HAP-1 (cell line): Measurements from ENCODE around the gene PIGW.

ENCODE experiments used
- DNase-seq, 2 experiments: peaks; one replicate each; pipeline ENCODE4 v3.0.0-alpha.2; 2016 to 2020; ENCODE audit warnings: low spot score in 2 of 2
- H3K27me3 ChIP-seq: fragments of 250-450 bp; sonication (Bioruptor Pico); 2 replicates; pipeline ENCODE4 v1.5.1; 2020; ENCODE audit warnings: low read depth, mild to moderate bottlenecking, moderate library complexity
- H3K36me3 ChIP-seq: fragments of 250-450 bp; sonication (Bioruptor Pico); replicated peaks from 2 replicates; pipeline ENCODE4 v1.5.1; 2020; ENCODE audit warnings: mild to moderate bottlenecking
- H3K4me1 ChIP-seq: fragments of 250-450 bp; sonication (Bioruptor Pico); 2 replicates; pipeline ENCODE4 v1.5.1; 2020; ENCODE audit warnings: mild to moderate bottlenecking
- H3K4me3 ChIP-seq: fragments of 250-450 bp; sonication (Bioruptor Pico); 2 replicates; pipeline ENCODE4 v1.5.1; 2020; ENCODE audit warnings: mild to moderate bottlenecking, moderate library complexity
- H3K9me3 ChIP-seq: fragments of 250-450 bp; sonication (Bioruptor Pico); 2 replicates; pipeline ENCODE4 v1.5.1; 2020; ENCODE audit warnings: mild to moderate bottlenecking, moderate library complexity
- in situ Hi-C: fragments of 300-500 bp; cut with MboI; formaldehyde crosslinking; loops from 3 replicates; pipeline ENCODE4 v1.14.3; 2020; ENCODE audit warnings: low sequenced_read_pairs, inconsistent platforms, mixed read lengths

Gene PIGW

DNA sequence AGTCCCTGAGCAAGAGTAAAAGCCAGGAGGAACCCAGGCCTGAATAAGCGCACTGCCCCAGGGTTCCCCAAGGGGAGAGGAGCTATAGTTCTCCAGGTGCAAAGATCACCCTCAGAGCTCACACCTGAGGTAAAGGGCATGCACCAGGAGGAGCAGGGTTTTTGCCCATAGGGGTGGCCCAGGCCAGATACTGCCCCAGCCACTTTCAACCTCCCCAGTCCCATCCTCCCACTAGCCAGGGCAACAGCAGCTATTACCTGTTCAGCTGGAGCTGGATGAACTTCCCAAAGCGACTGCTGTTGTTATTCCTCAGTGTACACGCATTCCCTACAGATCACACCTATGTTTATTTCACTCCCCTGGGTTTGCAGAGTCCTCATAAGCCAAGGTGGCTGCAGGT is 19.9 kb upstream of the PIGW start:
- Histone ChIP-seq H3K36me3 (peaks cover 84% of the 10 kb centered on the region), H3K4me1 (no peaks in the 10 kb centered on the region), H3K9me3 (no peaks in the 10 kb centered on the region)

DNA sequence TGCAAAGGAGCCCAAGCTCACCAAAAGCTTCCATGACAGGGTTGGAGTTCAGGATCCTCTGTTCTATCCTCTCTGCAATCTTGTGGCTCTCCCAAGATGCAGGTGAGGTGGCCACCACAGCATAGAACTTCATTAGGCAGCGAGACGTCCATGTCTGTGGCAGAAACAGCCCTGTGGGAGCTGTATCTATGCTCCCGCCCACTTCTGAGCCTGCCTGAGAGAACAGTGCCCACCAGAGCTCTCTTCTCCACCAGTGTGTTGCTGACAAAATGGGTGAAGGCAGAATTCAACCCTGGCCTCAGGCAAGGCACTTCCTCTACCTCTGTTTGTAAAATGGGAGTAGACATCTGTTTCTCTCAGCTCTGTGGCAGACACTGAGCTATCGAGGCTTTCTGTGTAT is 18.9 kb upstream of the PIGW start:
- in situ Hi-C loops = loop anchor here (25.0 kb wide), 1 partner anchor 679 kb away; no protein-coding TSS in a partner anchor
- peaks cover under 1% of the 10 kb centered on the region; the same call in 1 of the 2 replicates for H3K4me1 ChIP-seq
- H3K36me3 ChIP-seq = peaks cover 86% of the 10 kb centered on the region

More for the DNA sequence above, 19.9 kb upstream of the PIGW start:
- in situ Hi-C loops = loop anchor here (25.0 kb wide), 1 partner anchor 678 kb away; no protein-coding TSS in a partner anchor
- no peaks in the 10 kb centered on the region for H3K27me3 ChIP-seq
- H3K4me3 ChIP-seq = no peak overlapping the region
- no peak for DNase-seq

DNA sequence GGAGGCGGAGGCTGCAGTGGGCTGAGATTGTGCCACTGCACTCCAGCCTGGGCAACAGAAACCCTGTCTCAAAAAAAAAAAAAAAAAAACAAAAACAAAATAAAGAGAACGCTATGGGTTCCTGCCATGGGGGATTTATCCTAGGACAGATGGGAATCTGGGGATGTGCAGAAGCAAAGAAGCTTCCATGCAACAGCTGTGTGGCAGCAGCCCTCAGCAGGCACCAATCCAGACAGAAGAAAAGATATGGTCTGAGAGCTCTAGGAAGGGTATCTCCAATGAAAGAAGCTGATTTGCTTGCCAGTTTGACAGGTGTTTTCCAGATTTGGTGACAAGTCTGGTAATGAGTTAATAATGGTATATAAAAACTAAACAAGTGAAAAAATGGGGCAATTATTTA is 11.7 kb upstream of the PIGW start:
- Histone ChIP-seq H3K9me3 (no peaks in the 10 kb centered on the region), H3K4me3 (no peak overlapping the region), H3K27me3 (no peaks in the 10 kb centered on the region), H3K4me1 (peaks cover 4% of the 10 kb centered on the region; the same call in 1 of the 2 replicates), H3K36me3 (peaks cover 86% of the 10 kb centered on the region)
- in situ Hi-C loops = loop anchor here (25.0 kb wide), 1 partner anchor 686 kb away; no protein-coding TSS in a partner anchor
- DNase-seq = no peak

More for the DNA sequence above, 18.9 kb upstream of the PIGW start:
- H3K4me3 ChIP-seq = no peak overlapping the region
- H3K27me3 ChIP-seq = no peaks in the 10 kb centered on the region
- H3K9me3 ChIP-seq = no peaks in the 10 kb centered on the region
- no peak for DNase-seq

- H3K27me3 ChIP-seq = no peaks in the 10 kb centered on the region
- no peaks in the 10 kb centered on the region for H3K9me3 ChIP-seq
- H3K4me3 ChIP-seq = no peak overlapping the region
- peaks cover 88% of the 10 kb centered on the region for H3K36me3 ChIP-seq
- DNase-seq = no peak
- in situ Hi-C loops = loop anchor here (25.0 kb wide), 1 partner anchor 687 kb away; no protein-coding TSS in a partner anchor
- peaks cover 4% of the 10 kb centered on the region; the same call in 1 of the 2 replicates for H3K4me1 ChIP-seq
Observed at GRCh38 chr17:36524428-36524876, 10.3 kb upstream of the PIGW start.

GRCh38 chr17:36525113-36525512 is 9.7 kb upstream of the PIGW start:
- H3K36me3 ChIP-seq = peaks cover 88% of the 10 kb centered on the region
- H3K4me3 ChIP-seq = no peak overlapping the region
- no peaks in the 10 kb centered on the region for H3K27me3 ChIP-seq
- H3K4me1 ChIP-seq = peaks cover 4% of the 10 kb centered on the region; the same call in 1 of the 2 replicates
- no peak for DNase-seq
- H3K9me3 ChIP-seq = no peaks in the 10 kb centered on the region
- in situ Hi-C loops = no loop called here

DNA sequence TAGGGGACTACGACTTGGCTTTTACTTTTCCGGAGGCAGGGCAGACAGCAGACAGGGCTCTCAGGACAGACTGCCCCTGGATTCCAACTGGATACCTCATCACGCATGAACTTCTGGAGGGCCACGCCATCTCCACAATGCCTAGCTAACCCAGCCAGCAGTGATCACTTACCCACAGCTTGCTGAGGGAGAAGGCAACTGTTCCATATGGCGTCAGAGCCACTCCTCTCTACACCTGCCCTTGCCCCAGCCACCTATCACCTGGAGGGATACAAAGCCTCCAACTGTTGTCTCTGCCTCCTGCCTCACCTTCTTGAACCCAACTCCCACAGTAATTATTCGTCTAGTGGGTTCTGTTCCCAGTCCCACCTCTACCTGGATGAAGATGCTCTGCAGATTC is 8.9 kb upstream of the PIGW start:
- in situ Hi-C loops = no loop called here
- no peaks in the 10 kb centered on the region for H3K27me3 ChIP-seq
- H3K9me3 ChIP-seq = no peaks in the 10 kb centered on the region
- no peak overlapping the region for H3K4me3 ChIP-seq
- peaks cover 84% of the 10 kb centered on the region for H3K36me3 ChIP-seq
- DNase-seq = no peak
- H3K4me1 ChIP-seq = peaks cover 3% of the 10 kb centered on the region; the same call in 1 of the 2 replicates

DNA sequence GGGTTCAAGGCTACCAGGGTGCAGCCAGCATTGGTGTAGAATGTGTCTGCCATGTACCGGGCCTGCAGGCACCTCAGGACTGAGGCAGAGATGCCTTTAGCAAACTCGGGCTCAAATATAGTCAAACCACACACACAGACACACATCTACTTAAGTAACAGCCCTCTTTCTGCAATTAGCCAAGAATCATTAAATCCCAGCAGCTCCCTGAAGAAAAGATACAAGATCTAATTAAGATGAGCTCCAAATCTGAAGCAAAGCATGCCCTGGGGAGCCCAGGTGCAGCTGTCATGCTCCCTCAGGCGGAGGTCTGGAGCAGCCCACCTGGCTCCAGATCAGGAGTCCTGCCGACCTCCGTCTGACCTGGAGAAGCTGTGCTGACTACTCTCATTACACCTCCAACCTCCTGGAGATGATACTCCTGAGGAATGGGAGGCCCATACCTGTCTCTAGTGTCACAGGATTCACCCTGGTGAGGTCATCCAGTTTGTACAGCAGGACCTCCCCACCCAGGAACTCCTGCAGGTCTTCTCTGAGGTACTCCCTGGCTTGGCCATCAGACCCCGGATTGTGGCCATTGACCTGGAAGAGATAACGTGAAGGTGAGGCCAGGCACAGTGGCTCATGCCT is 7.1 kb upstream of the PIGW start:
- no peaks in the 10 kb centered on the region for H3K9me3 ChIP-seq
- peaks cover 88% of the 10 kb centered on the region for H3K36me3 ChIP-seq
- H3K4me3 ChIP-seq = no peak overlapping the region
- no peaks in the 10 kb centered on the region; the same call in 1 of the 2 replicates for H3K4me1 ChIP-seq
- DNase-seq = no peak
- in situ Hi-C loops = no loop called here
- no peaks in the 10 kb centered on the region for H3K27me3 ChIP-seq

DNA sequence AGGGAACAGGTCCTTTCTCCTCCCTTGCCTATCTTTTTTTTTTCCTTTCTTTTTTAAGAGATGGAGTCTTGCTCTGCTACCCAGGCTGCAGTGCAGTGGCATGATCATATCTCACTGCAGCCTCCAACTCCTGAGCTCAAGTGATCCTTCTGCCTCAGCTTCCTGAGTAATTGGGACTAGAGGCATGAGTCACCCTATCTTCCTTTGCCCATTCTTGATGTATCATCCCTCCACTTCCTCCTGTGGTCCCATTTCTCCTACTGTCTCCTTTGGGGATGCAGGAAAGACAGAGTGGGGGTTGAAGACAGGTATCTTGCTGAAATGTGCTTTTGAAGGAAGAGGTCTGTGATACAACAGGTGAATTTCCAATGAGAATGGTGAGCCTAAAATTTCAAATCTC is 5.7 kb upstream of the PIGW start:
- DNase-seq = no peak
- Histone ChIP-seq H3K4me3 (no peak overlapping the region), H3K9me3 (no peaks in the 10 kb centered on the region), H3K36me3 (peaks cover 89% of the 10 kb centered on the region), H3K4me1 (peaks cover 7% of the 10 kb centered on the region; the same call in 1 of the 2 replicates), H3K27me3 (no peaks in the 10 kb centered on the region)
- in situ Hi-C loops = no loop called here

DNA sequence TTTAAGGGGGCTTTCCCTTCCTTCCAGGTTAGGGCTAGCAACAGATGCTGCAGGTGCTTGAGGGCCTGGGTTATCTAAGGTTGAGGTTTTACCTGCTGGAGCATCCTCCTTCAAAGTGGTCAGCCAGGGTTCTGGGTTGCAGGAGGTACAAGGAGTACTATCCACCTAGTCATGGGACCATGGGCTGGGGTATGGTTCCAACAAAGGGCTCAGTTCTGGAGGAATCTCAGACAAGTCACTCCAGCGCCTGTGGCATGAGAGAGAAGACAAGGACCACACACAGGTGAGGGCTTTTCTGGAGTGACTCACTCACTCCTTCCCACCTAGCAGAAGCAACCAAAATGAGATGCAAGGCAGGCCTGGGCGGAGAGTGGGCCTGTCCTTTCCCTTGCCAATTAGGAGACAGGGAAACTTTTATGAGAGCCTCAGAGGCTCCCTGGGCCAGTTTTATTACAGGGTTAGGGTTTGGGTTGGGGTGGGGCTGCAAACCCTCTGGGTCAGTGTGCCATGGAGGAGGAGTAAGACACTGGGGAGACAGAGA is 2.3 kb upstream of the PIGW start:
- 0 out of 2 replicates have a peak, but pooled peaks cover 4% of the 10 kb centered on the region for H3K9me3 ChIP-seq
- in situ Hi-C loops = no loop called here
- peaks cover 12% of the 10 kb centered on the region for H3K4me1 ChIP-seq
- peaks cover 68% of the 10 kb centered on the region for H3K36me3 ChIP-seq
- DNase-seq = no peak
- H3K27me3 ChIP-seq = no peaks in the 10 kb centered on the region
- no peak overlapping the region for H3K4me3 ChIP-seq

DNA sequence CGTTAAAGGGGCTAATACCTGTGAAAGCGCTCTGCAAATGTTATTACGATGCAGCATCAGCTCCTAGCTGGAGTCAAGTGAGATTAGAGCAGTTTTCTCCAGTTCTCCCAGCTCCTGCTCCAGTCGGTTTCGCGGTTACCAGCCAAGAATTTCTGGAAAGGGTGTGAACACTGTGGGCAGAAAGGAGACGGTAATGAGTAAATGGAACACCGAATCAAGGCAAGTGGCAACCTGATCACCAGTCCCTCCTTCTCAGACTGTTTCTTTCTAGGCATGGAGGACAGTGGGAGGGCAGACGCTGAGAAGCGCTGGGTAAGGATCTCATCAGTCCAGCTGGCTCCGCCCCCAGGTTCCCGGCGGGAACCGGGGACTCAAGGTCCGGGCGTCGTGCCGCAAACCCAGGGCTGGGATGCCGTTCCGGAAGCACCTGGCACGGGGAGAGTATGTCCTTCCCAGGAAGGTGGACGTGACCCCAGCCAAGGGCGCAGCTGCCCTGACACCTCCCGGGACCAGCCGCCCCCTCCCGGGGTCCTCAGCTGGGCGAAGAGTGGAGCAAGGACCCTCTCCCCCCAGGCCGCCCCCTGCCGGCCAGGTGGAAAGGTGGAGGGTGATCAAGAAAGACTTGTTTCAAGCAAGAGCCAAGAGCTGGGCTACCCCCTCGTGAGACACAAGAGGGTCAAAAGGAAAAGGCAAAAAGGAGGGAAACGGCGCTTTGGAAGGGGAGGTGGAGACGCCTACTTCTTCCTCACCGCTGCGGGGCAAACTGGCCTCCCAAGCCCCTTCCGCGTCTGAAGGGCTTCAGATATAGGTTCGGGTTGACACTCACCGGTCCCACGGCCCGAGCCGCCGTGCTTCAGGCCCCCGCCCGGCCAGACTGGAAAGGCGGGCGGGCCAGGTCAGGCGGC is 600 bp upstream of the PIGW start:
- H3K36me3 ChIP-seq = peaks cover 69% of the 10 kb centered on the region
- H3K27me3 ChIP-seq = no peaks in the 10 kb centered on the region
- H3K4me1 ChIP-seq = peaks cover 12% of the 10 kb centered on the region
- peak overlapping the region; percentile 61 for H3K4me3 ChIP-seq
- in situ Hi-C loops = no loop called here
- DNase-seq = peak; percentile 62 to 87
- H3K9me3 ChIP-seq = 0 out of 2 replicates have a peak, but pooled peaks cover 4% of the 10 kb centered on the region

DNA sequence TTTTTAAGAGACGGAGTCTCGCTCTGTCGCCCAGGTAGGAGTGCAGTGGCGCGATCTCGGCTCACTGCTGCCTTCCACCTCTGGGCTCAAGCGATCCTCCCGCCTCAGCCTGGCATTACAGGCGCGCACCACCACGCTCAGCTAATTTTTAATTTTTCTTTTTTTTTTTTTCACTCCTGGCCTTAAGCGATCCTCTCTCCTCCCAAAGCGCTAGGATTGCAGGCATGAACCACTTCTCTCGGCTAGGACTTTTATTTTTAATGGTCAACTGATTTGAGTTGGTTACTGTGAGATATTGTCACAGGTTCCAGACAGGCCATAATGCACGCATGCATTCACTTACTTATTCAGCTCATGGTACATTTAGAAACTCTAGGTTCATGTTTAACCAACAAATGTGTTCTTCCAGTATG is 888 bp downstream of the PIGW start:
- peaks cover 59% of the 10 kb centered on the region for H3K36me3 ChIP-seq
- H3K27me3 ChIP-seq = no peaks in the 10 kb centered on the region
- peak overlapping the region; percentile 61 for H3K4me3 ChIP-seq
- in situ Hi-C loops = no loop called here
- H3K9me3 ChIP-seq = 0 out of 2 replicates have a peak, but pooled peaks cover 4% of the 10 kb centered on the region
- no peak for DNase-seq
- H3K4me1 ChIP-seq = peaks cover 12% of the 10 kb centered on the region

DNA sequence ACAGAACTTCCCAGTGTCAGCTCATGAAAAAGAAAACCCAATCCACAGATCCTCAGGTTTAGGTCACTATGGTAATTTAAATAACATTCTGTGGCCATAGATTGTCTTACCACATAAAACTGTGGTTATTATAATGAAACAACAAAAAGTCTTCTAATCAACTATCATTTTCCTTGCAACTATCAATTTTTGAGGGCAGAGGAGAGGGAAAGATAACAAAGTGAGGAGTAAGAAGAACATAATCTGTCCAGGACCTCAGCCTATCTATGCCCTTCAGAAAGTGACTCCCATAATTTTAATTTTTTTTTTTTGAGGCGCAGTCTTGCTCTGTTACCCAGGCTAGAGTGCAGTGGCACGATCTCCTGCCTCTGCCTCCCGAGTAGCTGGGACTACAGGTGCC is 5.9 kb downstream of the PIGW start:
- in situ Hi-C loops = no loop called here
- H3K9me3 ChIP-seq = 0 out of 2 replicates have a peak, but pooled peaks cover 4% of the 10 kb centered on the region
- no peaks in the 10 kb centered on the region for H3K27me3 ChIP-seq
- H3K4me1 ChIP-seq = peaks cover 12% of the 10 kb centered on the region; the same call in 1 of the 2 replicates
- H3K36me3 ChIP-seq = peaks cover 31% of the 10 kb centered on the region
- no peak overlapping the region for H3K4me3 ChIP-seq
- DNase-seq = no peak

DNA sequence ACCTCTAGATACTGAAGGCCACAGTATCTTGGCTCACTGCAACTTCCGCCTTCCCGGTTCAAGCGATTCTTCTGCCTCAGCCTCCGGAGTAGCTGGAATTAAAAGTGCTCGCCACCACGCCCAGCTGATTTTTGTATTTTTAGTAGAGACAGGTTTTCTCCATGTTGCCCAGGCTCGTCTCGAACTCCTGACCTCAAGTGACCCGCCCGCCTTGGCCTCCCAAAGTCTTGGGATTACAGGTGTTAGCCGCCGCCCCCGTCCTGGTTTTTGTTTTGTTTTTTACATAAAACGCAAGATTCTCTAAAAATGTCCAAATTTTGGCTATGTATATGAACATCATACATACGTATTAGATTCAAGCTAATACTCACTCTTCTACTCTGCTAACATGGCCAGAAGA is 8.0 kb downstream of the PIGW start:
- in situ Hi-C loops = no loop called here
- Histone ChIP-seq H3K4me3 (no peak overlapping the region), H3K27me3 (no peaks in the 10 kb centered on the region), H3K36me3 (peaks cover 32% of the 10 kb centered on the region), H3K9me3 (no peaks in the 10 kb centered on the region), H3K4me1 (peaks cover 20% of the 10 kb centered on the region)
- DNase-seq = no peak
